ENCODE measurements around the gene HIRA.

The HIRA gene

DNA sequence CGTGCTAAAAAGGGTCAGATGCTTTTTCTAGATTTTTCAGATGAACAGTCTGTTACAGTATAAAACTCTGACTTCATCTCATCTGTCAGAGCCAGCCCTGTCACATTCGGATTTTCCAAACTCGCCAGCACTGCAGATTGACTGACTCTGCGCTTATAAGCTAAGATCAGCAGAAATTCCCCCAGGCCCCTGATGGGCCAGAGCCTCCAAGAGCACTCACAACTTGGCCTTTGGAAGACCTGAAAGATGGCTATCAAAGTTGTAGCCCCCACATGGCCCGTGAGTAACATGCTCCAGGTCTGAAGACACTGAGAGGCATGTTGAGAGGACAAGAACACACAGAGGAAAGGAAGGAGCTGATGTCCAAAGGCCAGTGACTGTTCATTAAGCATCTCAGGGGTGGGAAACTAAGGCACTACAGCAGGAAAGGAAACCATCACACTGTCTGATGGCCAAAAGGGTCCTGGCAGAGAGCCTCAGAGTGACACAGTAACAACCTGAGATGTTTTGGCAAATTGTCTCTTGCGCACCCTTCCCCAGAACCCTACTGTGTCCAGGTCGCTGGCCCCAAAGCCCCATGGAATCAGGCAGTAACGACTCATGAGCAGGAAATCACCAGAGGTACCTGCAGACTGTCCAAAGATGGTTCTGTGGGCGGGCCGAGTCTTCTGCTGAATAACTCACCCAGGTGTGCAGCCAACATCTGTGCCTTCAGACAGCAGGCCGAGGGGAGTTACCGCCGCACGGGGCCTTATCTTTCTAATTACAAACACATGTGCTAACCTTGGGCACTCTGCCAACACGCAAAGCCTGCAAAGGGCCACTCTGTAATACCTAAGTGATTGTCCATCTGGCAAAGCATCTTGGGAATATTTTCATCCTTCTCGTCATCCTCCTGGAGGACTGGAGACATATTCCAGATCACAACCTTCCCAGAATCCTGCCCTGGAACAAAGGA is 23.6 kb downstream of the HIRA start:
- no peak for DNase-seq

DNA sequence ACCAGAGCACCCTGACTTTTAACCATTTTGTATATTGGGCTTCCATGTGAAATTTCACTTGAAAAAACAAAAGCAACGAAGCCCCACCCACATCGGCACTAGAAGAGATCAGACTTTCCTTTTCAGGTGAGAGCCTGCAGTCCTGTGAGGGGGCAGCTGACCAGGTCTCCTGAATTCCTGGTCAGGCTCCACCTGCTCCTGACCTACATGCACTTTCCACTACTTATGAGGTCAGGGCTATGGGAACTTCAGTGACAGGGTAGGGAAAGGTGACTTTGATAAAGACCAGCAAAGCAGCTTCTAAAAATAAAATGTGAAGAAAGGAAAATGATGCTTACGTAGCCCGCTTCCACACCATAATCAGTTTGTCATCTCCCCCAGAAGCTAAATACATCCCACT is 24.7 kb downstream of the HIRA start:
- DNase-seq: no peak

DNA sequence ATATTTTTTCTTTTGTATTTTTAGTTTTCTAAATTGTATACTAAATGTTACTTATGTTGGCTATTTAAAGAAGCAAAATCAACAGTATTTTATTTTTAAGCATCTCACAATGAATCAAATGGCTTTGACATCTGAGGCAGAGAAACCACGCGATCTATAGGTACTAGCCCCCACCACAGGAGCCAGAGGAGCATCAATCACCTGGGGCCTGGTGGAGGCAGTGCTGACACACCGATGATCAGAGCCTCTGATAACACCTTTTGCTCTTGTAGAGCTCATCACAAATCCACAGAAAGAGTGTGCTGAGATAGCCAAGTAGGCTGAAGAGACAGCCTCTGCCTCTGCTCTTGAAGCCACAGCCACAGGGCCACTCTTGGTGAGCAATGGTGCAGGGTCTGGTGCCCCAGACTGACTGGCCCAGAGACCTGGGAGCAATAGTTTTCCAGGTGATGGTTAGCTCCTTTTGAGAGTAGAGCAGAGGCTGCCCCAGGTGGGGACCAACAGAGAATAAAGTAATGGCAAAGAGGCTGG is 25.2 kb downstream of the HIRA start:
- DNase-seq: no peak

DNA sequence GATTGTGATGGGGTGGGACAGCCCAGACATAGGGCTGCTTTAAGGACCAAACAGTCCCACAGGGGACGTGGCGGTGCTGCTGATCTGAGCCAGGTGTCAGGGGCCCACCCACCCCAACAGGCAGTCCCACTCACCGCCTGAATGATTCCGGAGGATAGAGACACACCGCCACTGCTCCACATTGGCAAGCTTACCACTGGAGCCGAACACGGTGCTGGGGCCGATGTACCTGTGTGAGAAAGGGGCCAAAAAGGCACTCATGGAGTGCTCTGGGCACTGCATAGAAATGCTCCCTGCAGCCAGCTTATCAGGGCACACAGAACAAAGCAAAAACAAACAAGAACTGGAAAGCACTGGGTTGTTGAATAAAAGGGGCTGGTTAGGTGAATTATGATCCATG is 25.9 kb downstream of the HIRA start:
- no peak for DNase-seq

DNA sequence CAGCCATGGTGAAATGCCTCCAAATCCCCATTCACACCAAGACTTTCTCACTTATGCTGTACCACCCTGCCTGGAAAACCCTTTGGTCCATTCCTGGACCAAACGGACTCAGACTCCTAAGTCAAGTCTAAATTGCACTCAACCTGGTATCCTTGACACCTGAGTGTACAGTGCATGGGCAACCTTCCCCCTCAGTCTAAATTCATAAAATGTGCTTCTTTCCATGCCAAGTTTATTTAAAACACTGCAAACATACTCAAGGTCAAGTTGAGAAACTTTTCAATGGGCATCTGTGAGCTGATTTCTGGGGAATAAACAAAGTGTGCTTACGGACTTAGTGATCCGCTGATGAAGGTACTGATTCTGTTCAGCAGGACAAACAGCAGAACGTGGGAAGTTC is 26.4 kb downstream of the HIRA start:
- DNase-seq: no peak

DNA sequence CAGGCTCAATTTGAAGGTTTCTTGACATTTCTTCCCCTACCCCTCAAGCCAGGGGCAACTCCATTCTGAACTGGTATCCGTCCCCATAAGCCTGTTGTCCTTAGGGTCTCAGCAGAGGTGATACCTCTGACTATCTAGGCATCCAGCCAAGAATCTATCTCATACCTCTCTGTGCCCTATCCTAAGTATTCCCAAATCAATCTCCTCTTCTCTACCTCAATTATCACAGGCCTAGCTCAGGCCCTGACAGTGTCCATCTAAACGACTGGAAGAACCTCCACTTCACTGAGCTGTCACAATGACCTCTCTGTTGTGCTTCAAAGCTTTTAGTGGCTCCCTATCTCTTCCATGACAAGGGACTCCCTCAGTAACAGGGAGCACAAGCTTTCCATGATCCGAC is 26.9 kb downstream of the HIRA start:
- DNase-seq: no peak

DNA sequence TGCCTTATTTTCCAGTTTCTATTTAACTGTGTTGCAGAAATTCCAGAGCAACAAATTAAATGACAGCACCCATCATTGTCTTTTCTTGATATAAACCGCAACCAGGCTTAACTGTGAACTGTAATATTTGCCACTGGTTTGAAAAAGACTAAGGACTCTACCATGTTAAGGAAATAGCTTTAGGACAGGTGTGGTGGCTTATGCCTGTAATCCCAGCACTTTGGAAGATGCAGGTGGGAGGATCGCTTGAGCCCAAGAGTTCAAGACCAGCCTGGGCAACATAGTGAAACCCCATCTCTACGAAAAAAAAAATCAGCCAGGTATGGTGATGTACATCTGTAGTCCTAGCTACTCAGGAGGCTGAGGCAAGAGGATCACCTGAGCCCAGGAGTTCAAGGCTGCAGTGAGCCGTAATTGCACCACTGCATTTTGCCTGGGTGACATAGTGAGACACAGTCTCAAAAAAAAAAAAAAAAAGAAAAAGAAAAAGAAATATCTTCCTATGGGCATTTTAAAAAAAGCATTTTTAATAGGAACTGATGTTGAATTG is 28.8 kb downstream of the HIRA start:
- no peak for DNase-seq

DNA sequence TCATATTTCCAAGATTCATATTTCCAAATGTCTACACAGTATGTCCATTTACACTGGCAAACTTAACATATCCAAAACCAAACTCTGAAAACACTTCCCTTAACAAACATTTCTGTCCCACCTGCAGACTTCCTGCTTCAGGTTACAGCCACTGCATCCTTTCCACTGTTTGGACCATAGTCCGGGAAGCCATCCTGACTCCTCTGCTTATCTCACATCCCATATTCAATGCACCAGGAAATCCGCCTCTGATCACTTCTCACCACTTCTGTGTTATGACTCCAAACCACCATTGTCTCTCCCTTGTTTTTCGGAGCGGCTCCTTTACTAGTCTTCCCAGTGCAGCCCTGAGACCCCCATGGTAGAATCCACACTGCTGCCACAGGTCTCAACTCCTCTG is 30.1 kb downstream of the HIRA start:
- no peak for DNase-seq

DNA sequence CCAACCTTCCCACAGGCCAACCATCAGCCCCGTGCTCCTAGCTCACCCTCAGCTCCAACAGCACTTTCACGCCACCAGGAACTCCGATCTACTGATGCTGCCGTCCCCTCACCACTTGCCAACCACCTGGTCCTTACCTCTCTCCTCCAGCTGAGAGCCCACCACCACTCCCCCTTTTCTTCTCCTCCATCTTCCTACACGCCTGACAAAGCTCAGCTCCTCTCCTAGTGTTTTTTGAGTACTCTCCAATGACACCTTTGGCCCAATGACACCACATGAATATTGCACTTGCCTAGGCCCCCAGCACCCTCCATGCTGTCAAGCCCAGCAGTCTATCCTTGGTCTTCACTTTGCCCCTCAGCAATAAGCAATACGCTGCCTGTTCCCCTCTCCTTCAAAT is 30.7 kb downstream of the HIRA start:
- DNase-seq: no peak

DNA sequence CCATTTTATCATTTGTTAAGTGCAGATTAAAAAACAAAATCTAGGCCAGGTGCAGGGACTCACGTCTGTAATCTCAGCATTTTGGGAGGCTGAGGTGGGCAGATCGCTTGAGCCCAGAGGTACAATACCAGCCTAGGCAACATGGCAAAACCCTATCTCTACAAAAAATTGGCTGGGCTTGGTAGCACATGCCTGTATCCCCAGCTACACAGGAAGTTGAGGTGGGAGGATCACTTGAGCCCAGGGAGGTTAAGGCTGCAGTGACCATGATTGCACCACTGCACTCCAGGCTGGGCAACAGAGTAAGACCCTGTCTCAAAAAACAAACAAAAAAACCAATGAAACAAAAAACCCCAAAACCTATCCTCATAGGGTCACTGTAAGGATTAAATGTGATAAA is 32.9 kb downstream of the HIRA start:
- DNase-seq: no peak

DNA sequence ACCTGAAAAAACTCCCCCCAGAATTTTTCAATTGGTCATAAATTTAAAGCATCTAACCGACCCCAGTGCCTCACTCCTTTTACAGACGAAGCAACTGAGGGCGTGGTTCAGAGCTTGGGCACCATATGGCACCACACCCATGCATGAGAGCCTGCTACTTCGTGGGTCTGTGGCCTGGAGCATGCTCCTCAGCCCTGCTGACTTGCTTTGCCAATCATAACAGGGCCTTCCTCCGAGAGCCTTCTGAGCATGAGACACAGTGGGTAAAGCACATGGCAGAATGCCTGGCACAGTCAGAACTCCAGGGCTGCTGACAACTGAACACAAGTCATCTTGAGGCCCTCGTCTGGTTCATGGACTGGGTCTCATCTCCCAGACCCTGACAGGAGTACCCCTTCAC is 33.3 kb downstream of the HIRA start:
- no peak for DNase-seq

DNA sequence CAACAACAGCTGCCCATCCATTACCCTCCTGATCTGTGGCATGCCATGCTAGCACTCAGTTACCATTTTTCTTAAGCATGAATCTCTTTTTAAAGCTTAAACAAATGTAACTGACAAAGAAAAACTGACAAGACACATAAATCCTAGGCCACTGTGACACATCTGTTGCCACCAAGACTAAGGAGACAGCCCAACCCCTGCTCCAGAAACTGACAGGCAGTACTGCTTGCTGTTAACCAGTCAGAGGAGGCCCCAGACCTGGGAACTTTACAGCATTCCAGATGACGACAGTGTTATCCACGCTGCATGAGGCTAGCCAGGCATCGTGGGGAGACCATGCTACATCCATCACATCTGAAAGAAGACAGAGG is 33.8 kb downstream of the HIRA start:
- no peak for DNase-seq

DNA sequence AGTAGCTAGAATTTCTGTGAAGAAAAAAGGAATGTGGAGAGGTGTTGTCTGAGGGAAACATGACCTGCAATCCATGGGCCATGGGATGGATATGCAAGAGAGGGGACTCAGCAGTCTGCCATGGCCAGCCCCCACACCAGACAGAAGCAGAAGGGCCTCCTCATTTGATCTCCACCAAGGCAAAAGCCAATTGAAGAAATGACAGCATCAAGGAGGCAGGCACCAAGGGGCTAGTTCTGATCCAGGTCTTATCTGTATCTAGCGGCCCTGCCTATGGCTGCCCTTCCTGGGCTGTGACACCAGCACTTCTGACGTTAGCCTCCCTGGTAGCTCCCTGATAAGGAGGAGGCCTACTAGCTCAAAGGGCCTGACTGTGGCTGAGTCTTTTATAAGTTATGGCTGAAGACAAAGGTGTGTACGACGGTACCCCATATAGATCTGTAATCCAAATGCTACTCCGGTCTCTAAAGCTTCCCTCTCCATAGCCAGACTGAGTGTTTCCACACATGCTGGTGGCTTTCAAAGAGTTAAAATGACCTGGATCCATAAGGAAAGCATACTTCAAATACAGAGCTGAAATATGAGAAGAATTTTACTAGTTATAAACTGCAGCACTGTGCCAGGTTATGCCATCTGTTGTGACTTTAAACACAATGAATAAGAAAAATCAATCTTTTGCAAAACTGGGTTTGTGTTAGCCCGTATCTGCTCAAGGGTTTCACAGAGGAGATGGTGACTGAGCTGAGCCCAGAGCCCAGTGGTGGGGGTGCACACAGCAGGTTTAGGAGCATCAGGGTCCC is 34.4 kb downstream of the HIRA start:
- DNase-seq: no peak

DNA sequence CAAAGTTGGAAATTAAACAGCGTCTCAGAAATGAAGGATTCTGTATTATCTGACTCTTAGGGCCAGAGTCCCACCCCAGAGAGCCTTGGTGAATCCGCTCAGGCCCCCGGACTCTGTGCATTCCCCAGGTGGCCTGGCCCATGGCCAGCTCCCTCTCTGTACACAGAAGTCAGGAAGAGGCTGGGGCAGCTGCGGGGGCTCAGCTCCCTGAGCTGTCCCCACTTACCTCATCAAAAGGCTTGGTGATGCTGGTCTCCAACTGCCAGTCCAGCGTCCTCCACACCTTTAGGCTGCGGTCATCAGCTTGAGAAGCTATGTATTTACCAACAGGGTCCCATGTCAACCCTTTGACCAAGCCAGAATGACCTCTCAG is 35.0 kb downstream of the HIRA start:
- no peak for DNase-seq

DNA sequence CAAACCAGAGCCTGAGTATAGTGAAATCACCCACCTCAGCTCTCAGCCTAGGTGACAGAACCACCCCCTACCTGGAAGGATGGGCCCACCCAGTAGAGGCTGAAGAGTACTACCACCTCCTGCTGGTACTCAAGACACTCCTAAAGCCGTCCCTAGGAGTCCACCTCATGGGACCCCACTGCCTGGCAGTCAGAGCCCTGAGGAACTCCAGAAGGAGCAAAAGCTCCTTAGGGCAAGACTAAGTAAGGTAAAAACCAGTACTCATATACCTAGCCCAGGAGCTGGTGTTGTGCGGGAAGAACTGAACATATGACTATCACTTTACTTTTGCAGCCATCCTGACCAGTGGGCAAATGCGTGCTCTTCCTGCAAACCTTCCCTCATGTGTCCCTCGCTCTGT is 36.3 kb downstream of the HIRA start:
- no peak for DNase-seq

DNA sequence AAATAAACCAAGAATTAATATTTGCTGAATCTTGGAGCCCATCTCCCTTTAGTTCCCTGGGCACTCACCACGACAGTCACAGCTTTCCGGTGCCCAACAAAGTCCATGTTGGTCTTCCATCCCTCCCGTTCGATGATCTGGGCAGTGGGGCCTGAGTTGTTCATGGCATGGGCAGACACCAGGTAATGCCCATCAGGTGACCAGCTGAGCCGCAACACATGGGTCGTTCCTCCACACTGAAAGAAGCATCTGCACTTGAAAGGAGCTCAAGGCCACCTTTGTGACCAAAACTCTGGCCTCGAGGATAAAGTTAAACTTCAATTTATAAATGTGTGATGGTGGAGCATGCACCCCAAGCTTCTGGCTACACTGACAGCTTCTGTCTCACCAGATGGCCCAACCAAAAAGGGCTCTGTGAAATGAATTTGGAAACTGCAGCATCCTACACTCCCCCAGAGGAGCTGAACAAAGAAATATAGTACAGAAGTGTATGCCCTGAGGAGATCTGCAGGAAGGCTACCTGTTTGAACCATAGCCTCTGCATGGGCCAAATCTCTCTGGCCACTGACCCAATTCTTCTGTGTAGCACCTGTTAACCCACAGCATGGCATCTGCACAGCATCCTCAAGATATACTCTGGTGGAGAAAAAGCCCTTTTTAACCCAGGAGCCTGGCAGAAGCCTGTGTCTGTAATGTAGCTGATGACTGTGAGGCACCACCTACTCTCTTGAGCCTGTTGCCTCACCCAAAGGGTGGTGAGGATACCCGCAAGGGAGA is 37.1 kb downstream of the HIRA start:
- no peak for DNase-seq

DNA sequence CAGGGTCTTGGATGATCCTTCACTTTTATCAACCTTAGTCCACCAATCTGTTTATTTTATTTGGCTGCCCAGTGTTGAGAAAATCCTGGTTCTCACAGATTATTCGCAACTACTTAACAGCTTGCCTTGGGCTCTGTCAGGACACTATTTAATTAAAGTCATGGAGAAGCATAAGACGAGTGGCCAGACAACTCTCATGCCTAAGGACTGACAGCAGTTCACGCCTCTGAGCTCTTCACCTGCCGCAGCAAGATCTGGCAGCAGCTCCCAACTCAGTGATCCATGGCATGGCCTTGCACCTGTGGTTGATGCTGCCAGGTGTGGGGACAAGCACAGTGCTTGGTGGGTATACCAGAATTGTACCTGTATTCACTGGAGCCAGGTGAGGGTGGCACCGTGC is 37.8 kb downstream of the HIRA start:
- no peak for DNase-seq

DNA sequence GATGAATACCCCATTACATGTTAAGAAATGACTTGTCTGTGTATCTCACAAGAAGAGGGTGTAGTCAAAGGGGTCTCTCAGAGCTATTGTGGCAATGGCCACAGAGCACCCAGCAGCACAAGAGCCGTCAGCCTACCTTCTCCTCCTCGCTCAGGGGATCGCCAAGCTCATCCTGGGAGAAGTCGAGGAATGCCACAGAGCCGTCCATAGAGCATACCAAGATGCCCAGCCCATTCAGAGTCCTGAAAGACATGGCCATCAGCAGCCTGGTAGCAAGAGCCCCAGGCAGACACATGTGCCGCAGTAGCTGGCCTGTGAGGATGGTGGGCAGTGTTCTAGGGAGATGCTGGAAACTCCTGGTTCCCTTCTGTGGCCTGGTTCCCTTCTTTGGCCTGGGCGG is 44.0 kb downstream of the HIRA start:
- no peak for DNase-seq

DNA sequence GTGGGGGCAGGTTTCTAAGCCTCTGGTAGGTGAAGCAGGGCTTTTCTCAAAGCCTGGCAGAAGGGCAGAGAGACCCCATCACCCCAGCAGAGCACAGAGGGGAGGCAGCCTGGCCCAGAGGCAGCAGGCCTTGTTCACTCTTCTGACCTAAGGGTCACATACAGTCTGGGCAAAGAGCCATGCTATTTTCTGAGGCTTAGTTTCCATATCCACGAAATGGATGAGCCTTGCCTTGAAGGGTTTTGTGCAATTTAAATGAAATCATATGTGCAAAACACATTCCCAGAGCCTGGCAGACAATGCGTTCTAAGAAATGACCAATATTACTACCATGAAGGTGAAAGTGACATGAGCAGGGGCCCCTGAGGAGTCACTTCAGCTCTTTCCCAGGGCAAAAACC is 44.5 kb downstream of the HIRA start:
- DNase-seq: no peak

DNA sequence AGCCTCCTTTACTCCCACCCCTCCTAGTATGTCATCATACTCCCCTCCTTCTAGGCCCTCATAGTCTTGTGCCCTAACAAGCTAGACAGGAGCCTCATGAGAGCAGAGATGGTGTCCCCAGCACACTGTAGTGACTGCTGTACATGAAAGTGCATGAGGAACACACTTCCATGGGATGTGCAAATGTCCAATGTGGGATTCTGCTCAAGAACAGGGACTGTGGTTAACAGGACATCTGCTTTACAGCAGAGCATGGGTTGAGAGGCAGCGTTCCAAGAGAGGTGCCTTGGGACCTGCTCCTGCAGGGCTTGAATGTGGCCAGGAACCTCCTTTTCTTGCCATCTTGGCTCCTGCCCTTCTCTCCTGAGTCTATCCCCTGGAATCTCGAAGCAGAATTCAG is 45.3 kb downstream of the HIRA start:
- DNase-seq: no peak

DNA sequence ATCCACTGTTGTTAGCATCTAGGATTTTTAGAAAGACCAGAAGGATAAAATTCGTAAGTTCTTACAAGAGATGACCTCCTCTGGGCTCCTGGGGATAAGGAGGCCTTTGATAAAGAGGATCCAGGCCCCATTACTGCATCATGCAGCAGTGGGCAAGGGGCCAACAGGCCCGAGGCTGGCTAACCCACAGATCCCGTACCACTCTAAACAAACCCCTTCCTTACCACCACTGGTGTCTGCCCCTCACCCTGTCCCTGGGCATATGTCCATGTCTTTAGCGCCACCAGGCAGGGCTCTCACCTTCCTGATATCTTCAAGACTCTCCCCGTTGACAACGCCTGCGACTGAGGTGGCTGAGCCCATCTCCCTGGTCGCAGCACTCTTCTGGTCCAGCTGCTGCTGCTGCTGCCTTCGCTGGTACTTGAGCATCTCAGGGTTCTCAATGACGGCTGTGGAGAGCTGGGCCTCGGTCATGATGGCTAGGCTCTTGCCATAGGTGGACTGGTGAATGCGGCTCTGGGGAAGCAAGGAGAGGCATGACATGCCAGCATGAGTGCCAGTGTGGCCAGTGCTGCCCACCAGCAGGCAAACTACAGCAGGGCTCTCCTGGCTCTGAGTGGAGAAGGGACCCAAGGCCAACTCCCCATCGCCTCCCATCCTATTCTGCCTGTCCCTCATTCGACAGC is 46.2 kb downstream of the HIRA start:
- no peak for DNase-seq

DNA sequence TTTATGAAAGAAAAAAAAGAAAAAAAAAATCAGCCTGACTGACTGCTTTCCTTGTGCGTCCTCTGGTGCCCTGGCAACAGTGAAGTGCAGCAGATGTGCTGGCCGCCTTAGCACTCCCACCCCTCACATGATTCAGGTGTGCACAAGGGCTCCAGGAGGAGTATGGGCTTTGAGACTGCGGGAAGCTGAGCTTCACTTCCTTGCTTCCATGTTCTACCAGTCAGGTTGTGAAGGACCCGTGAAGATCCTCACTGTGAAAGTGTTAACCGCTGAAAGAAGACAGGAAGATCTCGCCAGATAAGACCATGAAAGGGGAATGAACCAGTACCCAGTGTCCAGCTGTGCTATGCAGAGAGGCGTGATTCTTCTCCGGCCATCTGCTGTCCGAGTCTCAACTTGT is 48.2 kb downstream of the HIRA start:
- DNase-seq: no peak
